ENCODE measurements around the gene ADAMTS18. TPM values are rescaled to one million over a fixed set of nuclear protein-coding genes. Genes with fewer than 3 reads are reported as not detected.

The ADAMTS18 gene
- total and polyA plus RNA-seq, 2 donors (not counting 1 experiment from before 2014, with no cell fraction given) = not detected

DNA sequence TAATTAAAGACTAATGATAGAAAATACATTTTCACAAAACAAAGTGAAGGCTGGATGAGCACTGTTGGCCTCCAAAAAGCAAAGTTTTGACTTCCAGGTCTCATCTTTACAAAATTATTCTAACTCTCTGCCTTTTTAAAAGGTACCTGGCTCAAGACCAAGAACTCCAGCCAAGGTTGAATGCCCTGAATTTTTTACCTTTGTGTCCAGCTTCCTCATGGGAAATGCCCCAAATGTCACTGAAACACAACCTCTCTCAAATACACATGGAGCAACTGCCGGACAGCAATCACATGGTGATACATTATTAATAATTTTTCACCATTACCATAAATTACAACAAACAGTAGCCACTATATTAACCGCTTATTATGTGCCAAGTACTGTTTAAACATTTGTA lies 32.2 kb downstream of the ADAMTS18 start:
- Histone ChIP-seq H3K27ac (ENCODE audit: insufficient read depth, low read length) (no peak overlapping the region), H3K9me3 (ENCODE audit: control insufficient read depth, insufficient read depth, low read depth, low read length) (no peaks in the 10 kb centered on the region), H3K36me3 (ENCODE audit: control insufficient read depth, insufficient read depth, low read length) (no peaks in the 10 kb centered on the region), H3K4me2 (ENCODE audit: extremely low read depth, insufficient read depth, low read length) (no peak overlapping the region), H3K79me2 (ENCODE audit: control insufficient read depth, insufficient read depth, low read length) (no peaks in the 10 kb centered on the region), H2AFZ (ENCODE audit: low read length) (no peak overlapping the region), H3K9ac (ENCODE audit: insufficient read depth, low read length) (no peak overlapping the region), H3K4me3 (replicated peaks in 1 of 4; ENCODE audit: control extremely low read depth in 1 of 4, insufficient read depth in 1 of 4, low read depth in 3 of 4, low read length in 4 of 4) (no peak overlapping the region), H3K4me1 (ENCODE audit: control insufficient read depth, extremely low read depth, insufficient read depth, low read length) (no peaks in the 10 kb centered on the region), H3K27me3 (ENCODE audit: control insufficient read depth, insufficient read depth, low read length) (no peaks in the 10 kb centered on the region), H4K20me1 (ENCODE audit: control insufficient read depth, extremely low read depth, insufficient read depth, low read length) (no peaks in the 10 kb centered on the region)
- no peak for DNase-seq (ENCODE audit: low read depth in 2 of 2)
- TF ChIP-seq EZH2 (IDR thresholded peaks at IDR 0.05; ENCODE audit: low read length, missing control alignments) = no peak
- TF ChIP-seq, protein P1, sequence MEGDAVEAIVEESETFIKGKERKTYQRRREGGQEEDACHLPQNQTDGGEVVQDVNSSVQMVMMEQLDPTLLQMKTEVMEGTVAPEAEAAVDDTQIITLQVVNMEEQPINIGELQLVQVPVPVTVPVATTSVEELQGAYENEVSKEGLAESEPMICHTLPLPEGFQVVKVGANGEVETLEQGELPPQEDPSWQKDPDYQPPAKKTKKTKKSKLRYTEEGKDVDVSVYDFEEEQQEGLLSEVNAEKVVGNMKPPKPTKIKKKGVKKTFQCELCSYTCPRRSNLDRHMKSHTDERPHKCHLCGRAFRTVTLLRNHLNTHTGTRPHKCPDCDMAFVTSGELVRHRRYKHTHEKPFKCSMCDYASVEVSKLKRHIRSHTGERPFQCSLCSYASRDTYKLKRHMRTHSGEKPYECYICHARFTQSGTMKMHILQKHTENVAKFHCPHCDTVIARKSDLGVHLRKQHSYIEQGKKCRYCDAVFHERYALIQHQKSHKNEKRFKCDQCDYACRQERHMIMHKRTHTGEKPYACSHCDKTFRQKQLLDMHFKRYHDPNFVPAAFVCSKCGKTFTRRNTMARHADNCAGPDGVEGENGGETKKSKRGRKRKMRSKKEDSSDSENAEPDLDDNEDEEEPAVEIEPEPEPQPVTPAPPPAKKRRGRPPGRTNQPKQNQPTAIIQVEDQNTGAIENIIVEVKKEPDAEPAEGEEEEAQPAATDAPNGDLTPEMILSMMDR (conservative IDR thresholded peaks at IDR 0.05 in 1 of 2, IDR thresholded peaks at IDR 0.05 in 1 of 2; ENCODE audit: low read depth in 1 of 2, low read length in 2 of 2) = no peak

DNA sequence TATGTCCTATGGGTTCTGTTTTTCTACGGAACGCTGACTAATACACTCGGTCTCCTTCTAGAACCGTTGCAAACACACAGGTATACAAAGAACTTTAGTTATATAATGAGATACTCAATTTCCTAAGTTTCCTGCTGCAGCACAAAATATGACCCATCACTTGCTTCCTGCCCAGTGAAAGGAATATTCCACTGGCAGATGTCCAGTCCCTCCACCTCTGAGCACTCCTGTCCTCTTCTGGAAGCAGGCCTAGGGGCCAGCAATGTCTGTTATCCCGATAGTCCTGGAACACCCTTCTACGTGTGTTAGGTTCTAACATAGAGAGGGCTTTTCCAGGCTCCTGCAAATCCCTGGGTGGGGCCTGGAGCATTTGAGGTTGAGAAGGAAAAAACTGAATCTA lies 32.7 kb downstream of the ADAMTS18 start:
- Histone ChIP-seq H3K9ac (ENCODE audit: insufficient read depth, low read length) (no peak overlapping the region), H3K4me2 (ENCODE audit: extremely low read depth, insufficient read depth, low read length) (no peak overlapping the region), H3K36me3 (ENCODE audit: control insufficient read depth, insufficient read depth, low read length) (no peaks in the 10 kb centered on the region), H3K4me1 (ENCODE audit: control insufficient read depth, extremely low read depth, insufficient read depth, low read length) (no peaks in the 10 kb centered on the region), H3K9me3 (ENCODE audit: control insufficient read depth, insufficient read depth, low read depth, low read length) (no peaks in the 10 kb centered on the region), H3K27ac (ENCODE audit: insufficient read depth, low read length) (no peak overlapping the region), H2AFZ (ENCODE audit: low read length) (no peak overlapping the region), H3K4me3 (replicated peaks in 1 of 4; ENCODE audit: control extremely low read depth in 1 of 4, insufficient read depth in 1 of 4, low read depth in 3 of 4, low read length in 4 of 4) (no peak overlapping the region), H3K79me2 (ENCODE audit: control insufficient read depth, insufficient read depth, low read length) (no peaks in the 10 kb centered on the region), H3K27me3 (ENCODE audit: control insufficient read depth, insufficient read depth, low read length) (no peaks in the 10 kb centered on the region), H4K20me1 (ENCODE audit: control insufficient read depth, extremely low read depth, insufficient read depth, low read length) (no peaks in the 10 kb centered on the region)
- no peak for TF ChIP-seq EZH2 (IDR thresholded peaks at IDR 0.05; ENCODE audit: low read length, missing control alignments)
- TF ChIP-seq, protein P1 (conservative IDR thresholded peaks at IDR 0.05 in 1 of 2, IDR thresholded peaks at IDR 0.05 in 1 of 2; ENCODE audit: low read depth in 1 of 2, low read length in 2 of 2) = no peak
- no peak for DNase-seq (ENCODE audit: low read depth in 2 of 2)

DNA sequence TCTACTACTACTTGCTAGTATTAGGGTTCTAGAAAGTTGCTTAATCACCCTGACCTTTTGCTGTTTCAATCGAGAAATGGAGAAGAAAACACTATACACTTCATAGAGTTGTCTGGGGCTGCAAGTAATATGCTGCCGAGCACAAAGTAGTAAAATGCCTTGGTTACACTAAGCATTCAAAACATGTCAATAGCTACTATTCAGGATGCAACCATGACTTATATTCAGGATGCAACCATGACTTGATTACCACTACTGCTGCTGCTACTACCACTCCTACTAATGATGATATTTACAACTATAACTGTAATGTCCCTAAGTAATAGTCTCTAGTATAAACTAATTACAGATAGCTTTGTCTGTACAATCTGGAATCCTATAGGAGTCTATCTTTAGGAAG lies 35.3 kb downstream of the ADAMTS18 start:
- no peak overlapping the region for H3K4me2 ChIP-seq (ENCODE audit: extremely low read depth, insufficient read depth, low read length)
- H3K27me3 ChIP-seq (ENCODE audit: control insufficient read depth, insufficient read depth, low read length) = no peaks in the 10 kb centered on the region
- H3K79me2 ChIP-seq (ENCODE audit: control insufficient read depth, insufficient read depth, low read length) = no peaks in the 10 kb centered on the region
- H3K36me3 ChIP-seq (ENCODE audit: control insufficient read depth, insufficient read depth, low read length) = no peaks in the 10 kb centered on the region
- H3K27ac ChIP-seq (ENCODE audit: insufficient read depth, low read length) = no peak overlapping the region
- H3K9ac ChIP-seq (ENCODE audit: insufficient read depth, low read length) = no peak overlapping the region
- no peaks in the 10 kb centered on the region for H3K9me3 ChIP-seq (ENCODE audit: control insufficient read depth, insufficient read depth, low read depth, low read length)
- no peaks in the 10 kb centered on the region for H4K20me1 ChIP-seq (ENCODE audit: control insufficient read depth, extremely low read depth, insufficient read depth, low read length)
- H2AFZ ChIP-seq (ENCODE audit: low read length) = no peak overlapping the region
- no peaks in the 10 kb centered on the region for H3K4me1 ChIP-seq (ENCODE audit: control insufficient read depth, extremely low read depth, insufficient read depth, low read length)
- TF ChIP-seq, protein P1 (conservative IDR thresholded peaks at IDR 0.05 in 1 of 2, IDR thresholded peaks at IDR 0.05 in 1 of 2; ENCODE audit: low read depth in 1 of 2, low read length in 2 of 2) = no peak
- TF ChIP-seq EZH2 (IDR thresholded peaks at IDR 0.05; ENCODE audit: low read length, missing control alignments) = no peak
- no peak for DNase-seq (ENCODE audit: low read depth in 2 of 2)
- H3K4me3 ChIP-seq (replicated peaks in 1 of 4; ENCODE audit: control extremely low read depth in 1 of 4, insufficient read depth in 1 of 4, low read depth in 3 of 4, low read length in 4 of 4) = no peak overlapping the region
